Measurements from ENCODE around the gene FARP2. TPM values are rescaled to one million over a fixed set of nuclear protein-coding genes. Genes with fewer than 3 reads are reported as not detected.

The FARP2 gene
- total and polyA plus RNA-seq, 2 of the 13 experiments (the other 11 are each of a cell fraction or from before 2014, with no cell fraction given) = 28.0 to 45.4 TPM

DNA sequence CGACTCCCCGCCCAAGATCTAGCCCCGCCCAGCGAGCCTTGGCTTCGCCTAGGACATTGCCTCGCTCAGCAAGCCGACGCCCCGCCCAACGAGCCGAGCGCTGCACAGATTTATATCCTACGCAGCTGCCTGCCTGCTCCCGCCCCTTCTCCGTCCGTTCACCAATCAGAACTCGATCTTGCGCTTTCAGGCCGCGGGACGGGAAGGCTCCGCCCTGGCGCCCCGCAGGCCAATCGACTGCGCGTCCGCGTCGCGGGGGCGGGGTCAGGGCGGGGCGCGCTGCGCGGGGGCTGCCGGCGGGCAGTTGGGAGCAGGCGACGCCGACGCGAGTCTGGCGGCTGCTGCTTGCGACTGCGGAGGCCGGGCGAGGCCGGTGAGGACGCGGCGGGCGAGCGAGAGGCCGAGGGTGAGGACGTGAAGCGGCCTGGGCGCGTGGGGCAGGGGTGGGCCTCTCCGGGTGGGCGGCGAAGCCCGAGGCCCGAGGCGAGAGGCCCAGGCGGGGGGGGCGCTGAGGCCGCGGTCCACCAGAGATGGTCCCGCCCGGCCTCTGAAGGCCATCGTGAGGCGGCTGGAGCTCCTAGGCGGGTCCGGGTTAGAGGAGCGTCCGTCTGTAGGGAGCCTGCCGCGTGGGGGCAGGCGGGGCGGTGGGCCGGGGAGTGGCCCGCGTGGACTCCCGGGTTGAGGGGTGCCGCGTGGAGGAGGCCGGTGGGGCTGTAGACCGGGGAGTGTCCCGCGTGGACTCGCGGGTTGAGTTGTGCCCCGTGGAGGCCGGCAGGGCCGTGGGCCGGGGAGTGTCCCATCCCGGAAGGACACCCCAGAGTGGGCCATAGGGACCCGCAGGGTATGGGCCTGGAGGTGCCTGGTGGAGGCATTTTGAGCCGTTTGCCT lies at the start of gene FARP2 (continued):
- TF ChIP-seq ZNF367 (CRISPR knock-in tag; IDR thresholded peaks at IDR 0.05; ENCODE audit: borderline replicate concordance) (peak; percentile 20; the same call in 1 of the 2 replicates), NFE2 (CRISPR knock-in tag; IDR thresholded peaks at IDR 0.05) (no peak), ZNF616 (CRISPR knock-in tag; IDR thresholded peaks at IDR 0.05; ENCODE audit: low read depth) (no peak; the same call in 1 of the 2 replicates), ZSCAN22 (CRISPR knock-in tag; IDR thresholded peaks at IDR 0.05) (no peak), ASH2L (IDR thresholded peaks at IDR 0.05; ENCODE audit: insufficient read length, low read depth, low read length) (peak; percentile 75), ZFP41 (CRISPR knock-in tag; IDR thresholded peaks at IDR 0.05; ENCODE audit: borderline replicate concordance) (no peak), HOXA3 (CRISPR knock-in tag; IDR thresholded peaks at IDR 0.05) (peak; percentile 68; the same call in 1 of the 2 replicates), GZF1 (CRISPR knock-in tag; IDR thresholded peaks at IDR 0.05) (no peak), HNRNPLL (IDR thresholded peaks at IDR 0.05; ENCODE audit: low read depth, low read length, poor library complexity, severe bottlenecking) (peak; percentile 80), SRF (IDR thresholded peaks at IDR 0.05; ENCODE audit: low read depth, low read length) (no peak), ZNF546 (CRISPR knock-in tag; conservative IDR thresholded peaks at IDR 0.05) (peak; percentile 86; the same call in 1 of the 2 replicates), ERF (CRISPR knock-in tag; IDR thresholded peaks at IDR 0.05) (peak; percentile 59; the same call in 1 of the 2 replicates), ADNP (CRISPR knock-in tag; IDR thresholded peaks at IDR 0.05) (no peak), ZNF530 (CRISPR knock-in tag; IDR thresholded peaks at IDR 0.05; ENCODE audit: low read depth) (no peak), BRD4 (CRISPR knock-in tag; IDR thresholded peaks at IDR 0.05) (no peak; the same call in 1 of the 2 replicates)
- TF ChIP-seq, protein P1, sequence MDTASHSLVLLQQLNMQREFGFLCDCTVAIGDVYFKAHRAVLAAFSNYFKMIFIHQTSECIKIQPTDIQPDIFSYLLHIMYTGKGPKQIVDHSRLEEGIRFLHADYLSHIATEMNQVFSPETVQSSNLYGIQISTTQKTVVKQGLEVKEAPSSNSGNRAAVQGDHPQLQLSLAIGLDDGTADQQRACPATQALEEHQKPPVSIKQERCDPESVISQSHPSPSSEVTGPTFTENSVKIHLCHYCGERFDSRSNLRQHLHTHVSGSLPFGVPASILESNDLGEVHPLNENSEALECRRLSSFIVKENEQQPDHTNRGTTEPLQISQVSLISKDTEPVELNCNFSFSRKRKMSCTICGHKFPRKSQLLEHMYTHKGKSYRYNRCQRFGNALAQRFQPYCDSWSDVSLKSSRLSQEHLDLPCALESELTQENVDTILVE (CRISPR knock-in tag; IDR thresholded peaks at IDR 0.05) = no peak; the same call in 1 of the 2 replicates
- TF ChIP-seq, protein P2, sequence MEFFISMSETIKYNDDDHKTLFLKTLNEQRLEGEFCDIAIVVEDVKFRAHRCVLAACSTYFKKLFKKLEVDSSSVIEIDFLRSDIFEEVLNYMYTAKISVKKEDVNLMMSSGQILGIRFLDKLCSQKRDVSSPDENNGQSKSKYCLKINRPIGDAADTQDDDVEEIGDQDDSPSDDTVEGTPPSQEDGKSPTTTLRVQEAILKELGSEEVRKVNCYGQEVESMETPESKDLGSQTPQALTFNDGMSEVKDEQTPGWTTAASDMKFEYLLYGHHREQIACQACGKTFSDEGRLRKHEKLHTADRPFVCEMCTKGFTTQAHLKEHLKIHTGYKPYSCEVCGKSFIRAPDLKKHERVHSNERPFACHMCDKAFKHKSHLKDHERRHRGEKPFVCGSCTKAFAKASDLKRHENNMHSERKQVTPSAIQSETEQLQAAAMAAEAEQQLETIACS (CRISPR knock-in tag; IDR thresholded peaks at IDR 0.05) = no peak
- TF ChIP-seq, protein P3, sequence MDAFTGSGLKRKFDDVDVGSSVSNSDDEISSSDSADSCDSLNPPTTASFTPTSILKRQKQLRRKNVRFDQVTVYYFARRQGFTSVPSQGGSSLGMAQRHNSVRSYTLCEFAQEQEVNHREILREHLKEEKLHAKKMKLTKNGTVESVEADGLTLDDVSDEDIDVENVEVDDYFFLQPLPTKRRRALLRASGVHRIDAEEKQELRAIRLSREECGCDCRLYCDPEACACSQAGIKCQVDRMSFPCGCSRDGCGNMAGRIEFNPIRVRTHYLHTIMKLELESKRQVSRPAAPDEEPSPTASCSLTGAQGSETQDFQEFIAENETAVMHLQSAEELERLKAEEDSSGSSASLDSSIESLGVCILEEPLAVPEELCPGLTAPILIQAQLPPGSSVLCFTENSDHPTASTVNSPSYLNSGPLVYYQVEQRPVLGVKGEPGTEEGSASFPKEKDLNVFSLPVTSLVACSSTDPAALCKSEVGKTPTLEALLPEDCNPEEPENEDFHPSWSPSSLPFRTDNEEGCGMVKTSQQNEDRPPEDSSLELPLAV (CRISPR knock-in tag; conservative IDR thresholded peaks at IDR 0.05; ENCODE audit: low read depth) = no peak
- TF ChIP-seq, protein P4, sequence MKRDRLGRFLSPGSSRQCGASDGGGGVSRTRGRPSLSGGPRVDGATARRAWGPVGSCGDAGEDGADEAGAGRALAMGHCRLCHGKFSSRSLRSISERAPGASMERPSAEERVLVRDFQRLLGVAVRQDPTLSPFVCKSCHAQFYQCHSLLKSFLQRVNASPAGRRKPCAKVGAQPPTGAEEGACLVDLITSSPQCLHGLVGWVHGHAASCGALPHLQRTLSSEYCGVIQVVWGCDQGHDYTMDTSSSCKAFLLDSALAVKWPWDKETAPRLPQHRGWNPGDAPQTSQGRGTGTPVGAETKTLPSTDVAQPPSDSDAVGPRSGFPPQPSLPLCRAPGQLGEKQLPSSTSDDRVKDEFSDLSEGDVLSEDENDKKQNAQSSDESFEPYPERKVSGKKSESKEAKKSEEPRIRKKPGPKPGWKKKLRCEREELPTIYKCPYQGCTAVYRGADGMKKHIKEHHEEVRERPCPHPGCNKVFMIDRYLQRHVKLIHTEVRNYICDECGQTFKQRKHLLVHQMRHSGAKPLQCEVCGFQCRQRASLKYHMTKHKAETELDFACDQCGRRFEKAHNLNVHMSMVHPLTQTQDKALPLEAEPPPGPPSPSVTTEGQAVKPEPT (CRISPR knock-in tag; IDR thresholded peaks at IDR 0.05; ENCODE audit: low read depth) = no peak
- TF ChIP-seq, protein P5, sequence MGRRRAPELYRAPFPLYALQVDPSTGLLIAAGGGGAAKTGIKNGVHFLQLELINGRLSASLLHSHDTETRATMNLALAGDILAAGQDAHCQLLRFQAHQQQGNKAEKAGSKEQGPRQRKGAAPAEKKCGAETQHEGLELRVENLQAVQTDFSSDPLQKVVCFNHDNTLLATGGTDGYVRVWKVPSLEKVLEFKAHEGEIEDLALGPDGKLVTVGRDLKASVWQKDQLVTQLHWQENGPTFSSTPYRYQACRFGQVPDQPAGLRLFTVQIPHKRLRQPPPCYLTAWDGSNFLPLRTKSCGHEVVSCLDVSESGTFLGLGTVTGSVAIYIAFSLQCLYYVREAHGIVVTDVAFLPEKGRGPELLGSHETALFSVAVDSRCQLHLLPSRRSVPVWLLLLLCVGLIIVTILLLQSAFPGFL (CRISPR knock-in tag; IDR thresholded peaks at IDR 0.05) = no peak

Measured in HepG2 (cell line).